ENCODE measurements around the gene RNASE7.

- TF ChIP-seq CTCF (IDR thresholded peaks at IDR 0.05; ENCODE audit: insufficient read depth, low read length, poor library complexity, severe bottlenecking) (no peak), EZH2phosphoT487 (conservative IDR thresholded peaks at IDR 0.05; ENCODE audit: low read length) (no peak)
Measured at GRCh38 chr14:21073921-21074320, 31.8 kb downstream of the RNASE7 start.
